Mucosa of descending colon (tissue), 3 donors: Measurements from ENCODE around the gene CCR5AS.

Experiments
- ATAC-seq: fragments of 200-7000 bp; cut with Tn5 transposase; one replicate; pipeline ENCODE4 v1.9.1; 2020; ENCODE audit warnings: mild to moderate bottlenecking, moderate library complexity
- DNase-seq, 3 donors: peaks; one replicate each; pipeline ENCODE4 v3.0.0-alpha.2; 2020
- H3K36me3 ChIP-seq: fragments of 200-600 bp; one replicate; pipeline ENCODE4 v1.8.0; 2021; ENCODE audit warnings: low read depth, mild to moderate bottlenecking
- H3K4me1 ChIP-seq: fragments of 200-600 bp; one replicate; pipeline ENCODE4 v1.8.0; 2021; ENCODE audit warnings: low read depth, mild to moderate bottlenecking
- H3K4me3 ChIP-seq: fragments of 200-600 bp; one replicate; pipeline ENCODE4 v1.8.0; 2021; ENCODE audit warnings: mild to moderate bottlenecking
- H3K9me3 ChIP-seq: fragments of 200-600 bp; one replicate; pipeline ENCODE4 v1.8.0; 2021; ENCODE audit warnings: mild to moderate bottlenecking
- intact Hi-C, 2 donors: fragments of 100-400 bp; cut with DNase I in 1 of 2; cut with micrococcal nuclease in 1 of 2; formaldehyde crosslinking; loops; one replicate each; pipeline versions ENCODE4 v1.11.0 to v1.11.1; 2022; cut with DNase I, micrococcal nuclease
- TF ChIP-seq, protein P1 (sequence below): fragments of 200-600 bp; IDR thresholded peaks from one replicate; pipeline ENCODE4 v1.8.0; 2022; ENCODE audit warnings: antibody characterized with exemption, mild to moderate bottlenecking
- donor health status: DM: no; HTN: no; CAD: no; lungs with moderate emphysema.
- donor health status: DM: no; HTN: no; CAD: no.
- donor health status: DM: no; HTN: yes; CAD: no.

Gene CCR5AS

DNA sequence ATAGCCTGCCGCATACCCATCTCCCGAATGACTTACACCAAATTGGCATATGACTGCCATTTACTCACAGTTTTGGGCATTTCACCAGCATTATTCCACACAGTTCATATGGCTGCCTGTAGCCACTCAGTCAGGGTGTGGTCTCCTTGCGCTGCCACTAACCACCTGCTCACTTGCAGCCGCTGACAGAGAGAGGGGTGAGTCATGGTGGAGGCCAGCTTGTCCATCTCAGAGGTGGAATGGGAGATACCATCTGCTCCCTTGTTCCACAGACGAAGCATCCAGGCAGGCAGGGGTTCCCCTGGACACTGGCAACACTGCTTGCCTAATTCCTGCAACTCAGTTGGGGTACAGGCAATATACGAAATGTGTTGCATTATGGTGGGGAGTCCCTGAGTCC is 15.8 kb upstream of the CCR5AS start:
- H3K4me3 ChIP-seq = no peak overlapping the region
- no peaks in the 10 kb centered on the region for H3K9me3 ChIP-seq
- no peaks in the 10 kb centered on the region for H3K4me1 ChIP-seq
- intact Hi-C loops = no loop called here
- ATAC-seq = peak; percentile 98
- no peaks in the 10 kb centered on the region for H3K36me3 ChIP-seq
- peak in 2 of 3 donors; percentile 39 to 62 for DNase-seq
- TF ChIP-seq, protein P1, sequence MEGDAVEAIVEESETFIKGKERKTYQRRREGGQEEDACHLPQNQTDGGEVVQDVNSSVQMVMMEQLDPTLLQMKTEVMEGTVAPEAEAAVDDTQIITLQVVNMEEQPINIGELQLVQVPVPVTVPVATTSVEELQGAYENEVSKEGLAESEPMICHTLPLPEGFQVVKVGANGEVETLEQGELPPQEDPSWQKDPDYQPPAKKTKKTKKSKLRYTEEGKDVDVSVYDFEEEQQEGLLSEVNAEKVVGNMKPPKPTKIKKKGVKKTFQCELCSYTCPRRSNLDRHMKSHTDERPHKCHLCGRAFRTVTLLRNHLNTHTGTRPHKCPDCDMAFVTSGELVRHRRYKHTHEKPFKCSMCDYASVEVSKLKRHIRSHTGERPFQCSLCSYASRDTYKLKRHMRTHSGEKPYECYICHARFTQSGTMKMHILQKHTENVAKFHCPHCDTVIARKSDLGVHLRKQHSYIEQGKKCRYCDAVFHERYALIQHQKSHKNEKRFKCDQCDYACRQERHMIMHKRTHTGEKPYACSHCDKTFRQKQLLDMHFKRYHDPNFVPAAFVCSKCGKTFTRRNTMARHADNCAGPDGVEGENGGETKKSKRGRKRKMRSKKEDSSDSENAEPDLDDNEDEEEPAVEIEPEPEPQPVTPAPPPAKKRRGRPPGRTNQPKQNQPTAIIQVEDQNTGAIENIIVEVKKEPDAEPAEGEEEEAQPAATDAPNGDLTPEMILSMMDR = no peak

DNA sequence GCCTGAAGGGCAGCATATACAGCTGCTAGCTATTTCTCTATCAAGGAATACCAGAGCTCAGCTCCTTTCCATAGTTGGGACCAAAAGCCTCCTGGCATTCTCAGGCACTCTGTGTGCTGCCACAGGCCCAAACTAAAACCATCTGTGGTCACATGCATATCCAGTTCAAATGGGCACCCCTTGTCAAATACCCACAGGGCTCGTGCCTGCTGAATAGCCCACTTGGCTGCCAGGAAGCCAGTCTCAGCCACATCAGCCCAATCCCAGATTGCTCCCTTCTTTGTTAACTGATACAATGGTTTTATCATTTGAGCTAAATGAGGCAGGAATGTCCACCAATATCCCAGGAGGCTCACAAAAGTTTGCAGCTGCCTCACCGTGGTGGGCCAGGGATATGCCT is 14.1 kb upstream of the CCR5AS start:
- H3K36me3 ChIP-seq = no peaks in the 10 kb centered on the region
- H3K4me1 ChIP-seq = peaks cover 4% of the 10 kb centered on the region
- DNase-seq = no peak
- TF ChIP-seq, protein P1 = no peak
- intact Hi-C loops = no loop called here
- no peak overlapping the region for H3K4me3 ChIP-seq
- ATAC-seq = no peak
- H3K9me3 ChIP-seq = no peaks in the 10 kb centered on the region

DNA sequence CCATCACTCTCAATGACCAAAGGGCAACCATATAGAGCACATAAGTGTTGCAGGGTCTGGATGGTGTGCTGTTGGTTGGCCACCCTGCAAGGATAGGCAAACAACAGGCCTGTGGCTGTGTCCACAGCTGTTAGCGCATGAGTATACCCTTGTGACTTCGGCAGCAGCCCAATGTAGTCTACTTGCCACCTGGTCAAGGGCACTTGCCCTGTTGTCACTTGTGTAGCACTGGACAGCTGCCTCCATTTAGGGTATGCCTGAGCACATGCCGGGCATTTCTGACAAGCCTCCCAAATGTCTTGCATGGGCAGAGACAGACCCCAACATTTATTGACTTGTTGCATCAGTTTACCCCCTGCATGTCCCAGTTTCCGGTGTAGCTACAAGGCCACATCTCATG is 12.9 kb upstream of the CCR5AS start:
- Histone ChIP-seq H3K36me3 (no peaks in the 10 kb centered on the region), H3K4me3 (no peak overlapping the region), H3K4me1 (peaks cover 4% of the 10 kb centered on the region), H3K9me3 (no peaks in the 10 kb centered on the region)
- ATAC-seq = no peak
- intact Hi-C loops = no loop called here
- TF ChIP-seq, protein P1 = no peak
- DNase-seq = no peak

DNA sequence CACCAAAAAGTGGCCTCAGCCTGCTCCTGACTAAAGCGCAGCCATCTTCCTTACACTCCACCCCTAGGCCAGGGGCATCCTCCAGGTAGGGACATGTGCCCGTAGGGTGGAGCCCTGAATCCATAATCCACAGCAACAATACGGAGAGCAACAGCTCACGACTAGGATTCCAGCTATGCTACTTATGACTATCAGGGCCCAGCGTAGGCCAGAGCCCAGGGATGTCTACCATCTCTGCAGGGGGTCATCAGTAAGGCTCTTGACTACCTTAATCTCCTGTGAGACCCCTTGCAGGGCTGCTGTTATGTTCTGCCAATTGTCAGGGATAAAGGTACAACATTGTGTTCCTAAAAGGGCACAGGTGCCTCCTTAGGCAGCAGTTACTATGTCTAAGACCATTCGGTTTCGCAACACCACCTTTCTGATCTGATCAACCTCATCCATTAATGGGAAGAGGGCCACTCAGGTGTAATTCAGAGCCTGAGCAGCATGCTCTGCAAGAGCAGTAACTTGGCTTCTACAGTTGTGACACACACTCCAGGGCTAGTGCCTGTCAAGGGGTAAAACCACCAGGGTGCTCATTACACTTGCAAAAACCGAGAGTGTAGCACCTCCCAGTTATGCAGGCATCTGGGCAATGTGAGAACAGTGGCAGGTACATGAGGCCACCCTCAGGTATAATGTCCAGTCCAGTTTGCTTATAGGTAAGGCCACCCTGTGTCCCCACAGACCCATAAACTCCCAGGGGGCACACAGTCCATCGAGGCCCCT is 11.2 kb upstream of the CCR5AS start:
- intact Hi-C loops = no loop called here
- ATAC-seq (no peak), DNase-seq (no peak)
- TF ChIP-seq, protein P1 = no peak
- no peaks in the 10 kb centered on the region for H3K9me3 ChIP-seq
- H3K36me3 ChIP-seq = no peaks in the 10 kb centered on the region
- H3K4me3 ChIP-seq = no peak overlapping the region
- H3K4me1 ChIP-seq = peaks cover 4% of the 10 kb centered on the region

DNA sequence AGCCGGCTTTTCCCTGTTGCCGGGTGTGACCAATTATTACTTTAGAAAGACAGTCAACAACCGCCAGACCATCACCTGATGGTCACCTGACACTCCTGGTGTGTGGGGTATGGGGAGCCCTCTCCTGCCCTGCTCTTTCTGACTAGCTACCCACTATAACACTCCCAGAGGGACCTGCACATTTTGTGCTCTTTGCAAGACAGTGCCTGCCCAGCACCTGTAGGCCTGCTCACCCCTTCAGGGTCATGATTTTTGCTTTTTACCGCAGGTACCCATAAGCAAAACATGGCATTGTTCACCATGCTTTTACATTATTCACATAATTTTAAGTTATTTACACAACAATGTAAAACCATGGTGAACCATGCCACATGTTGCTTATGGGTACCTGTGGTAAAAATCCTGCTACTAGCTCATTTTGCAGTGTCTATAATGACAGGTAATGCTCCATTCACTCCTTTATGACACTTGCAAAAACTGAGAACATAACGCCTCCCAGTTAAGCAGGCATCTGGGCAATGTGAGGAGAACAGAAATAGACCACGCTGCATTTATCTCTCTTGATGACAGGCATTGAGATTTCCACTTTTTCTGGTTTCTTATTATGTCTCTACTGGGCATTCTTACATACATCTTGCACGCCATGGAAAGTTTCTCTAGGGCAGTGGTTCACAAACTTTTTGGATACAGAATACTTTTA is 10.1 kb upstream of the CCR5AS start:
- TF ChIP-seq, protein P1 = no peak
- peaks cover 4% of the 10 kb centered on the region for H3K4me1 ChIP-seq
- ATAC-seq (no peak), DNase-seq (no peak)
- intact Hi-C loops = no loop called here
- no peaks in the 10 kb centered on the region for H3K9me3 ChIP-seq
- no peak overlapping the region for H3K4me3 ChIP-seq
- no peaks in the 10 kb centered on the region for H3K36me3 ChIP-seq
